Hindlimb muscle (tissue), 1 donor: Measurements from ENCODE around the gene IGFL4. TPM values are rescaled to one million over a fixed set of nuclear protein-coding genes. Genes with fewer than 3 reads are reported as not detected.

Source experiments
- DNase-seq: peaks from one replicate; pipeline ENCODE4 v3.0.0-alpha.2; 2013
- polyA plus RNA-seq: library from polyadenylated mRNA; unstranded; fragments of 120-200 nt; gene quantifications from one replicate; pipeline ENCODE4 v1.2.1, GENCODE V29; 2013; ENCODE audit not compliant: insufficient read length

IGFL4 gene
- polyA plus RNA-seq, 1 donor: 5.7 TPM

DNA sequence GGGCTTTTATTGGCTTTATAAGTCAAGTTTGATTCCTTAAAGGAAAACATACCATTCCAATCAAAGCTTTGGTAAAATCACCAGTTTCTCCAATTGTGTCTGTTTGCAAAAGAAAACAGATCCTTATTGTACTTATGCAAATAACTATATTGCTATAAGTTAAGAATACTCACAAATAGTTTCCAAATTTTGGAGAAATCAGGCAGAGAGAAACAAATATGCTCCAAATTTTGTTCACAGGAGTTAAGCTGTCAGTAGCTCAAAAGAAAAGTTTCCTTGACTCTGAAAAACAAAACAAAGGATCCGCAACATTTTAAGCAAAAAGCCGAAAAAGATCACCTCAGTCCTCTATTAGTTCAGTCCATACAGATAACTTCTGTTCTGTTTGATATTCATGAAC, 19.2 kb upstream of the IGFL4 start:
- DNase-seq: no peak

- DNase-seq: no peak
Measured at GRCh38 chr19:46058778-46059177, 18.0 kb upstream of the IGFL4 start.

DNA sequence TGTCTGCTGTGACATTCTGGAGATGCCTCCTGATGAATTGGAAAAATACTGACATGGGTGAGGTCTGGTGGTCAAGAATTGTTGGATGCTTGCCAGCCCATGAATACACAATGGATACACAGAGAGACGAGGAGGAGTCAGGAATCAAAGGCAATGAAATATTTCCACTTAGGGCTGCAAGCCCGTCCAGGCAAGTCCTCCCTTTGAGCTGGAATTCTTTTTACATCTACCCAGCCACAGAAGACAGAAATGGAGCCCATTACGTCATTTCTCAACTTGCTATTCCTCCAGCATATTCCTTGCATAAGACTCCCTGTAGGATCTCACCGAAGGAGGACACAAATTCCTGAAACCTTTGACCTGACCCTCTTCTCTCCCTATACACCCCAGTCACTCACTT, 15.7 kb upstream of the IGFL4 start:
- no peak for DNase-seq

DNA sequence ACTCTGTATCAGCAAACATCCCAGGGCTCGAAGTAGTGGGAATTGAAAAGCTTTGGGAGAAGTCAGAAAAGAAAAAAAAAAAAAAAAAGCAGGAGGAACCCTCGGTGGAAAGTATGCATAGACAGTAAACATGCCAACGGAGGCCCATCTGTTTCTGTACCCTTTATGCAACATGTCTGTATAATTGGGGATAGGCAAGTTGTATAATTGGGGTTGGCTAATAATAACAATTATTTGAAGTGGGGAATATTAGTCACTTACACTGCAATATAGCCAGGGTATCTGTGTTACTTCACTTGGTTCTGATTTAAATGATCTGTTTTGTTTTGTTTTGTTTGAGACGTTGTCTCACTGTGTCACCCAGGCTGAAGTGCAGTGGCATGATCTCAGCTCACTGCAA, 12.1 kb upstream of the IGFL4 start:
- DNase-seq: no peak

DNA sequence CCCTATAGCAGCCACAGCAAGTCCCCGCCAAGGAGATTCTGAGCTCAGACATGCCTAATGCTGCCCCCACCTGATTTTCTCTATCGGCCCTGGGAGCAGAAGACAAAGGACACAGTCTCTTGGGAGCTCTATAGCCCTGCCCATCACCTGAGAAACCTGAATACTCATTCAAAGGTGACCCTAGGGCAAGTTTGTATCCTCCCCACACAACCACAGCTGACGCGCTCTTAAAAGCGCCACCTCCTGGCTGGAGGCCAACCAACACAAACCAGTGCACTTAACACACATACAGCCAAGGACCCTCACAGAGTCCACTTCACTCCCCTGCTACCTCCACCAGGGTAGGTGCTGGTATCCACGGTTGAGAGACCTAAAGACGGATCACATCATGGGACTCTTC, 8.8 kb upstream of the IGFL4 start:
- no peak for DNase-seq

DNA sequence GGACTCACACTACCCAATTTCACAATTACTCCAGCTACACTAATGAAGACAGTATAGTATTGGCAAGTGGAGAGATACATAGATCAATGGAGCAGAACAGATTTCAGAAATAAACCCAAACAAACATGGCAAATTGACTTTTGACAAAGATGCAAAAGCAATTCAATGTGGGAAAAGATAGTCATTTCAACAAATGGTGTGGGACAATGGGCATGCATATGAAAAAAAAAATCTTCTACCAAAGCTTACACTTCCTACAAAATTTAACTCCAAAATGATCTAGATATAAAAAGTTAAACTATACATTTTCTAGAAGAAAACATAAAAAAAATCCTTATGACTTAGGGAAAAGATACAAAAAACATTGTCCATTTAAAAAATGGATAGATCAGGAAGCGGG, 2.7 kb upstream of the IGFL4 start:
- DNase-seq: no peak

- no peak for DNase-seq
Measured at GRCh38 chr19:46042252-46042883, 1.6 kb upstream of the IGFL4 start.

- DNase-seq: no peak
Measured at GRCh38 chr19:46040125-46040524, 677 bp downstream of the IGFL4 start.

GRCh38 chr19:46036744-46037128, 4.1 kb downstream of the IGFL4 start:
- DNase-seq: no peak

DNA sequence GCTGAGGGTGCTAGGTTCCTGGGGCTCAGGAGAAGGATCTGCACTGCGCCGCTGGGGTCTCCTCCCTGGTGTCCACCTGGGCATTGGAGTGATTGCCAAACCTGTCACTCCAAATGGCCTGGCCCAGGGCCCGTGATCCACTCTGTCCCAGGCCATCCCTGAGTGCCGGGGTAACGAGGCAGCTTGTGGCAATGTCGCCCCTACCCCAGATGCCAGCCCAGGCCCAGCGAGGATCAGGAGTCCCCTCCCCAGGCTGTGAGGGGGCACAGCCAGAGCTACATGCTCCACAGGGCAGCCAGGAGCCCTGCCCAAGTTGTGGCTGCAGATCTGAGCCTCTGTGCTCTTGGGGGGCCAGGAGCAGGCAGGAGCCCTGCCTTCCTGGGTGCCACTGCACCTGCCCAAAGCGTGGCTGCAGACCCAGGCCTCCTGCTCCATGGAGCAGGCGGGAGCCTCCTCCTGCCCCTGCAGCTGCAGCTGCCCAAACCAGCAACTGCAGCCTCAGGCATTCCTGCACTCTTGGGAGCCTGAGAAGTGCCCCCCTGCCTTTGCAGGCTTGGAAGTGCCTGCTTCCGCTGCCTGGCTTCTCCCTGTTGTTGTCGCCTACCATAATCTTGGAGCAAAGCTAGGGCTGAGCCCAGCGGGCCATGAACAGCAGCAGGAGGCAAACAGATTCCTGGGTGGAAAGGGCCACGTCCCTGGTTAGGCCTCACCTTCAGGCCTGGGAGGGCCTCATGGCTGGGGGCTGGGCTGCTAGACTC, 4.6 kb downstream of the IGFL4 start:
- DNase-seq: no peak

DNA sequence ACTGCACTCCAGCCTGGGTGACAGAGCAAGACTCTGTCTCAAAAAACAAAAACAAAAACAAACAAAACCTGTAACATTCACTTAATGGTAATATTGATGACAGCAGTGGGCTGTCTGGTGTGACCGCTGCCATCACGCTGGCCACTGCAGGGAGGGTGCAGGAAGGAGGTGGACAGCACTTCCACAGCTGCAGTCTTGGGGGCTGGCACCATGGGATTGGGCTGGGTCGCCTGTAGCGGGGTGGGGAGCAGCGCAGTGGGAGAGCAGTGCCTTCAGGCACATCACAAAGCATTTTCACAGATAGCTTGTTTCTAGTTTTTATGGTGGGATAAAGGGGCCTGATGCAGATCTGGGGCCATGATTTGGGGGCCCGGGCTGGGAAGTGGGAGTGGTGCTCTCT, 5.3 kb downstream of the IGFL4 start:
- DNase-seq: no peak

DNA sequence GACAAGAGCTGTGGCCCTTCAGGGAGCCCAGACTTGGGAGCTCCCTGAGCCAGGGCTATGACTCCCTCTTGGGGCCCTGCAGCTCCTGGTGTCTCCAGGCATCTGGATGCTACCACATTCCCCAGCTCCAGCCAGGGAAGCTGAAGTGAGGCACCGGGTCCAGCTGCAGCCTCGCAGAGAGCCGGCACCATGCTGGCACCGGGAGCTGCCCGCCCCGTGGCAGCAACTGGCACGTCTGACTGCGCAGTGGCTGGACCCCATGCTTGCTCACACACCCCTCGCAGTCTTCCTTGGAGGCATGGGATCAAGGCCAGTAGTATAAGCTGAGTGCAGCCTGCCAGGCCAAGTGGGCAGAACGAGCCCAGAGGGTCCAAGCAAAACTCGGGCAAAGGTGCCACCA, 7.4 kb downstream of the IGFL4 start:
- DNase-seq: no peak

DNA sequence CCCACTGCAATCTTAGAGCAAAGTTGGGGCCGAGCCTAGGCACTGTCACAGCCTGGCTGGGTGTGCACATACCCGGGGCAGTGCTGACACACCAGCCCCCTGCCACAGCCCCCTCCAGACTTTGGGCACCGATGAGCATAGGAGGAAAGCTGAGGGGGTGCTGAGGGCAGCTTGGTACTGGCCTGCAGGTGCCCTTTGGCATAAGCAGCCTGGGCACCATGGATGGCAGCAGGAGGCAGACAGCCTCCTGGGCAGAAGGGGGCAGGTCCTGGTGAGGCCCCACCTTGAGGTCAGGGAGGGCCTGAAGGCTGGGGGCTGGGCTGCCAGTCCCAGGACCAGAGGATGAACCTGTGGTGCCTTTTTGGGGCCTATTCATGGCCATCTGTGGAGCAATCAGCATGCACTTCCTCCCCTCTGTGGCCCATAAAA, 8.2 kb downstream of the IGFL4 start:
- DNase-seq: no peak

DNA sequence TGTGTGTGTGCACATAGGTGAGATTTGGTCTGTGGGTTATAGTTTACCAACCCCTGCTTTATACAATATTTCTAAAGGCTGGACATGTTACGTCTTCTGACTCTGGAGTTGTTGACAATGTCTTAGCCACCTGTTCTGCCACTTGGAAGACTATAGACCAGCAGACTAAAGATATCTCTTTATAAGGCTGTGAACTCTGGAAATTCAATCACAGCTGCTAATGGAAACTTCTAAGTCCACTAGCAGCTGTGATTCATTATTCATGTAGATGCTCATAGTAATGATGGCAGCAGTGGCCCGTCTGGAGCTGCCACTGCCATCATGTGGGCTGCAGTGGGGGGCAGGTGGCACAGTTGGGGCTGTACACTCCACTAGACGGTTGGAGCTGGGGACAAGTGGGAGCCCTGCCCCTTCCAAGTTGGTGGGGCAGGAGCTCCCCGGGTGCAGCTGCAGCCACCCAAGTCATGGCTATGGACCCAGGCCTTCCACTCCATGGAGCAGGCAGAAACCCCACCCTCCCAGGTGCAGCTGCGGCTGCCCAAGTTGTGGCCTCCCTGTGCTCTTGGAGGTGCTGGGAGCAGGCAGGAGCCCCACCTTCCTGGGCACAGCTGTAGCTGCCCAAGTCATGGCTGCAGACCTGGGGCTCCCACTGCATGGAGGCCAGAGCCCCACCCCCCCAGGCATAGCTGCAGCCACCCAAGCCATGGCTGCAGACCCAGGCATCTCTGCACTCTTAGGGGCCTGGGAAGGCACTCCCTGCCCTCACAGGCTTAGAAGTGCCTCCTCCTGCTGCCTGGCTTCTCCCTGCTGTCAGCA, 8.8 kb downstream of the IGFL4 start:
- DNase-seq: no peak

DNA sequence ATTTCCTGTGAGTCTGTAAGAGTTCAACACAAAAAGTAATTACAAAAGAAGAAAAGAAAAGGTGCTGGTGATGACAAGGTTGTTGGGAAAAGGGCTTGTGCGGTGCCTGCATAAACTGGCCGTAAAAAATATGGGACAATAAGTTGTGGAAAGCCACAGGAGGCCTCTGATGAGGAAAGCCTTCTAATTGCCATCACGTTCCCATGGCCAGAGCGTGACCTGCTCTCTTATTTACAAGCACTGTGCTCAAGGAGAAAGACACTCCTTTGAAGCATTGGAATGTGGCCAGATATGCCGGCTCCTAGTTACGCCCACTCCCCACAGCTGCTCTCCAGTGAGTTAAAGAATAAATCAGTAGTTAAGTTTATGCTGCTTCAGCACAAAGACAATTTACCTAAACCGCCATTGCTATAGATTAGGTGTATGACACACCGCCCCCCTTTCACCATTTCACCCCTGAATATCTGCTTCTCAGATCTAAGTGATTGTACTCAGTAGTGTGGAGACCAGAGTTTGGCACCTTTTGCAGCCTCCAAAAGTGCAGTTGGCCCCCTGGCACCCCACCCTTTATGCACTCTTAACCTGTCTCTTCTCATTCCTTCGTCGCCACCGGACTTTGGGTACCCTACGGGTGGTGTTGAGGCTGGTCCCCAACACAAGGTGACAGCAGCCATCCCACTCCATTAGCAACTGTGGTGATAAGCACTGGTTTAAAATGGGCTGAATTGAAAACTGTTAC, 9.8 kb downstream of the IGFL4 start:
- no peak for DNase-seq

GRCh38 chr19:46025835-46026234, 15.0 kb downstream of the IGFL4 start:
- no peak for DNase-seq

GRCh38 chr19:46023311-46023779, 17.5 kb downstream of the IGFL4 start:
- DNase-seq: no peak

DNA sequence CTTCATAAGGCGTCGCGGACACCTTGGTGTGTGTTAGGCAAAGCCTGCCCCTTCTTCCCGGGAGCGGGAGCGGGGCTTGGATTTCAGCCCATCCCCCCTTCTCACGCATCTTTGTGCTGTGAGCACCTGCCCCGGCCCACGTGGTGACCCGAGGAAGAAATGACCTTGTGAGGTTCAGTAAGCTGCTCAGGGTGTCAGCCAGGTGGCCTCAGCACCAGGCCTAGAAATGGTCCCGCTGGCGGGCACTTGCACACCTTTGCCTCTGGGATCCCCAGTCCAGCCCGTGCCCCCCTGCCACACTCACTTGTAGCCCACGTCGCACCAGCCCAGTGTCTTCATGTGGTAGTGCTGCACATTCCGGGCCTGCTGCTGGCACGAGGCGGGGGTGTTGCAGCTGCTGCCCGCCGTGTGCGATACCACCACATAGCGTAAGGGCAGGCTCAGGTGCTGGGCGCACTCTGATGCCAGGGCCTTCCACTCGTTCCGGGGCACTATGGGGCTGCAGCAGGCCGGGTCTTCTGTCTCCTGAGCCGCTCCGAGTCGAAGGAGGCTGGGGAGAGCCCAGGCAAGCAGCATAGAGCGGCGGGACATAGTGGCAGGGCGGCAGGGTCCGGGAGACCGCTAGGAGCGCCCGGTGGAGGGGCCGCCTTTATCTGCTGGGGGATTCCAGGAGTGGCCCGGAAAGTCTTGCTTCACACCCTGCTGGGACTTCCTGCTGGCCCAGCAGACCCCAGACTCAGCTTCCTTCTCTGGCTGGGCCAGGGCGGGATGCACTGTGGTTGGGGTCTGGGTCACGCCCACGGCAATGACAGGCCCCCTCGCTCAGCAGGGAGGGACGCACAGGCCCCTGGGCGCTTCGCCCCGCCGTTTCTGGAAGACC, 18.1 kb downstream of the IGFL4 start, which contains the start of gene PGLYRP1:
TSS of gene PGLYRP1 (minus strand) at position 623 of the 880 bp plus-strand sequence. CDS start at position 591, 32 bp downstream.
- no peak for DNase-seq

GRCh38 chr19:46022061-46022430, 18.8 kb downstream of the IGFL4 start:
- no peak for DNase-seq

GRCh38 chr19:46021531-46022041, 19.2 kb downstream of the IGFL4 start:
- no peak for DNase-seq

GRCh38 chr19:46020819-46021125, 20.0 kb downstream of the IGFL4 start:
- no peak for DNase-seq

- DNase-seq: no peak
Measured at GRCh38 chr19:46019270-46019669, 21.5 kb downstream of the IGFL4 start.
